ENCODE measurements around the gene DROSHA.

- TF ChIP-seq CTCF (IDR thresholded peaks at IDR 0.05) (no peak), POLR2A (IDR thresholded peaks at IDR 0.05) (no peak)
Observed at GRCh38 chr5:31554552-31554951, 22.7 kb upstream of the DROSHA start.
